Caki2 (cell line): Measurements from ENCODE around the gene DCUN1D3. TPM values are rescaled to one million over a fixed set of nuclear protein-coding genes. Genes with fewer than 3 reads are reported as not detected.
"Not testable (repeated sequence)": the region's sequence is repeated elsewhere in the genome, so short reads cannot be mapped to it uniquely, and the experiment has no call there.

Experiments
- DNase-seq: peaks from one replicate; pipeline ENCODE4 v3.0.0-alpha.2; 2015; ENCODE audit warnings: low read depth
- in situ Hi-C: cut with HindIII; loops from 2 replicates; pipeline ENCODE4 v1.10.0; 2016; ENCODE audit warnings: low sequenced_read_pairs, low pct_unique_long_range_greater_than_20kb, mixed read lengths
- total RNA-seq: library from RNA; depleted of rRNA; stranded (reverse); fragments of >200 nt; shearing (Covaris generic); gene quantifications from 2 replicates; pipeline ENCODE4 v1.2.3, GENCODE V29; 2014; ENCODE audit warnings: low replicate concordance

The DCUN1D3 gene
- total RNA-seq, 1 experiment from 2014 or later: 5.1 TPM

DNA sequence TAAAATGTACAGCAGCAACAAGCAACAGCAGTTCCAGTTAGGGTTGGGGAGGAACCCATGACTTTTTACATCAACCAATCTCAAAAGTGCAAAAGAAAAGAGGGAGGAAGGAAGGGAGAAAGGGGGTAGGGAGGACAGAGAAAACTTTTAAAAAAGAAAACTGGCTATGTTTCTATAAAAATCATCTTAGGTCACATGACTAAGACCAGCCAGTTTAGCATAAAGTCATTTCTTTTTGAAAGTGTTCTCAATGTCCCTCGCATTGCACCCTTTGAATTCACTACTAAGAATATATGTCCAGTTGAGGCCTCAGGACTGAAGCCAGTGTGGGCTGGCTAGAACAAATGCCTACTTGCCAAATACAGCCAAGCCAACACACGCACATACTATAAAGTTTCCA is 28.9 kb downstream of the DCUN1D3 start:
- in situ Hi-C loops: no loop called here
- DNase-seq: no peak

DNA sequence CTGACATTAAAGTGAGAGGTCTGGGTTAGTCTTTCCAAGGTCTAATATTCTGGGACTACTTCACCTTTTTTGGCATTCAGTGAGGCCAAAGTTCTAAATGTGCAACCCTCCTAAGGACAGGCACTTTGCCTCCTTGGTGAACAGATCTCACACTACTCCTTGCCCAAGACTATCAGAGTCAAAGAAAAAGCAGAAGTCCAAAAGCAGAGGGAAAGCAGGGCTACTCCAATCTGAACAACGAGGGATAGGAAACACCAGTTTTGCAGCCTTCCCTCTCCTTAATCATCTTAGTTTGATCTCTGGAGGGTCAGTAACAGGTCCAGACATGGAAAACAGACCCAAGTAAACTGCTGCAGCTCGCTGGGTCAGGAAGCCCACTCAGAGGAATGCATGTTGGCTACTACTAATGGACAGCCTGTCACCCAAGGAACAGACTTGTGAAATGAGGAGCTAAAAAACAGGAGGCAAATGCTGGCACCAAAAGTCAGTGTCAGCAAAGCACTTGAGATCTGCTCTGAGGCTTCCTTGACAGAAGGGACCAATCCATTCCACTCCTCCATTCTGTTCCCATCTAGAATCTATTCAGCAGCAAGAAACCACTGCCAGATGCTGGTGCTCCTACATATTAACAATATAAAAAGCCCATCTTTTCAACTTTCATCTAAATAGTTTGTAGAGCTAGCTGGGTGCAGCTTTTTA is 29.9 kb downstream of the DCUN1D3 start:
- DNase-seq: no peak
- in situ Hi-C loops: no loop called here

DNA sequence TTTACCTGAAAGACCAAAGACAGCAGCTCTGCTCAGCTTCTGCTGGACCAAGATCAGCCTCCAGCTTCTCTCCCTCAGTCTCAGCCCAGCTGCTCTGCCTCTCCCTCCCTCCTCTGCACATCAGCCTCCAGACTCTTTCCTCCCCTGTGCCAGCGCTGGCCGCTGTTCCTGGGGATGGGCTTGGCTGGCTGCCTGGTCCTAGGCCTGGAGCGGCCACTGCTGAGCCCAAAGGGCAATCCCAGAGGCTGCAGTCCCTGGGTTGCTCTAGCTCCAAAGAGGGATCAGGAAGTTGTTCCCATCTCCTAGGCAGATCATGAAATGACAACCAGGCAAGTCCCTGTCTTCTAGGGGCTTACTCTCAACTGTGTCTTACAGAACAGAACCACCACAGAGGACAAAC is 31.3 kb downstream of the DCUN1D3 start:
- no peak for DNase-seq
- in situ Hi-C loops: no loop called here

DNA sequence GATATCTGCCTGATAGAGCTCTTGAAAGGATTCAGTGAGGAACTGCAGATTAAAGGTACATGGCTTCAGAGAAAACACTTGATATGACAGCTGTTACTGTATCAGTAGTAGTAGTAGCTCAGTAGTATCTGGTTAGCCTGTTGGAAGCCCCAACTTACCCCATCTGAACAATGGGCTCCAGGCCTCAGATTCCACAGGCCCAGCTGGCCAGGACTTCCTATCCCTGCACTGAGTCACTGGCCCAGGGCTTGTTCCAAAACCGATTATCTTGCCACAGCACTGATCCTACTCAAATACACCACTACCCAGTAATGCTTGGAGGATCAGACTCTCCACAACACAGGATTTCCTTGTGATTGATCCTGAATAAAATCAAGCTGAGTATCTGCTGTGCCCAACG is 32.6 kb downstream of the DCUN1D3 start:
- in situ Hi-C loops: no loop called here
- DNase-seq: no peak

DNA sequence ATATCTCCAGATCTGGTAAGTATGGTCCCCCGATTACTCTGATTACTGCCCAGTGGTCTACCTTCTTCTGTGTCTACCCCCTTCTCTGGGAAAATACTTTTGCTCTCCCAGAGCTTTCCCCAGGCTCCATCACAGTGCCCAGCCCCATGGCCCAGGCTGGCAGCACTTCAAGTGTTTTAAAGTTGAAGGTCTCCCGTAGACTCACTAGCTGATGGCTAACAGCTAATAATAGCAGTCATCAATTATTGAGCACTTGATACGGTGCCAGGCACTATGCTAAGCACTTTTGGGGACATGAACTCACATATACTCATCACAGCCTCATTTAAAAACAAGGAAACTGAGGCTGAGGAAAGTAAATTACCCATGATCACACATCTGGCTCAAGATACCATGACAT is 33.4 kb downstream of the DCUN1D3 start:
- in situ Hi-C loops: no loop called here
- no peak for DNase-seq

DNA sequence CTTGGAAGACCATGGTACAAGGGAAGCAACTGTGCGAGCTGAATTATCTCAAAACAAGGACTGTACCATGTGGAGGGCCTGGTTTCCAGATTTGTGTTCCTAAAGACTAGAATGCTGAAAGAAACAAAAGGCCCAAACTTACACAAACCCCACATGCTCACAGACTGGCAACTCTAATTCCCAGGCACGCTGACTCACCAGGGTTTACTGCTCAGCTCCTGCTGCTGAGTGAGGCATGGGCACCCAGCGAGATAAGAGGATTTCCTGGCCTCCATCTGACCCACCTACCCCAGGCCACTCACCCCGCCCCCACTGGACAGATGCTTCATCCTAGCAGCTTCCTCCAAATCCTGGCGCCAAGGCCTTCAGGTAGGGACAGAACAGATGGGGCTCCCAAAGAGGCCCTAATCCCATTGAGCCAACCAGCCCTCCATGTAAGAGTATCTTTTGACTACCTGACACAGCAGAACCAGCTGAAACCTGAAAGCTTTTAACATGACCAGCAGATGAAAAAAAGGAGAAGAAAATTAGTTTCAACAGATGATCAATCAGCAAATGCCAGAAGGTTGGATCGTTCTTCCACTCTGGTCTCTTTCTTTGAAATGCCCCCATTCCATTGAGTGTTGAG is 33.9 kb downstream of the DCUN1D3 start:
- in situ Hi-C loops: no loop called here
- peak; percentile 64 for DNase-seq

DNA sequence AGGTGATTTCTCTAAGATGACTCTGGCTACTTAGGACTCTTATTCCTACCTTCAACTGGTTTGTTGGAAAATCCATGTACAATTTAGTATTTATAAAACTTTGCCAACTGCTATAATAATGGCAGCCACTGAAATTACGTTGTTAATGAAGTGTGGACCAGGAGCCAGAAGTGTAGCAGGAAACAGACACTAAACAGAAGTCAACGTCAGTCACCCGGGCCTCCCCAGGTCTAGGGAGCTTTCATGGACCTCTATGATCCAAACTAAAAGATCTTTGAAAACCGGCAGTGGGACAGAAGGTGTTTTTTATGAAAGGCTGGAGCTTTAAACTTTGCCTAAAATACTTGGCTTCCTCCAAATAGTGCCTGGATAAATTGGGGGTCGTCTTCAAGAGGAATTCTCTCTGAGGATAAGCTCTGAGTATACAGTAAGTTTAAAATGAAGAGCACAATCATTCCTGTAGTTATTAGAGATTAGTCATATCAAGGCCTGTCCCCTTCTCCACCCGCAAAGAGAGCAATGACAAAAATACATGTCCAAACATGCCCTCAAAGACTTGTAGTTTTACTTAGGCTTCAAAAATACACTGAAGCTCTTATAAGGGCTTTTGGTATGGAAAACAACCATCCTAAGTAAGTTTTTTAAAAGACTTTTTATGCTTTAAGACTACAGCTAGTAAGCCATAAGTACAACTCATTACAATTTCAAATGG is 34.6 kb downstream of the DCUN1D3 start:
- DNase-seq: peak; percentile 49
- in situ Hi-C loops: no loop called here

DNA sequence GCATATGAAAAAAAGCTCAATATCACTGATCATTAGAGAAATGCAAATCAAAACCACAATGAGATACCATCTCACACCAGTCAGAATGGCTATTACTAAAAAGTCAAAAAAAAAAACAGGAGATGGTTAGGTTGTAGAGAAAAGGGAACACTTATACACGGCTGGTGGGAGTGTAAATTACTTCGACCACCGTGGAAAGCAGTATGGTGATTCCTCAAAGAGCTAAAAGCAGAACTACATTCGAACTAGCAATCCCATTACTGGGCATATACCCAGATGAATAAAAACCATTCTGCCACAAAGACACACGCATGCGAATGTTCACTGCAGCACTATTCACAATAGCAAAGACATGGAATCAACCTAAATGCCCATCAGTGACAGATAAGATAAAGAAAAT is 35.8 kb downstream of the DCUN1D3 start:
- in situ Hi-C loops, DNase-seq: not testable (repeated sequence)

DNA sequence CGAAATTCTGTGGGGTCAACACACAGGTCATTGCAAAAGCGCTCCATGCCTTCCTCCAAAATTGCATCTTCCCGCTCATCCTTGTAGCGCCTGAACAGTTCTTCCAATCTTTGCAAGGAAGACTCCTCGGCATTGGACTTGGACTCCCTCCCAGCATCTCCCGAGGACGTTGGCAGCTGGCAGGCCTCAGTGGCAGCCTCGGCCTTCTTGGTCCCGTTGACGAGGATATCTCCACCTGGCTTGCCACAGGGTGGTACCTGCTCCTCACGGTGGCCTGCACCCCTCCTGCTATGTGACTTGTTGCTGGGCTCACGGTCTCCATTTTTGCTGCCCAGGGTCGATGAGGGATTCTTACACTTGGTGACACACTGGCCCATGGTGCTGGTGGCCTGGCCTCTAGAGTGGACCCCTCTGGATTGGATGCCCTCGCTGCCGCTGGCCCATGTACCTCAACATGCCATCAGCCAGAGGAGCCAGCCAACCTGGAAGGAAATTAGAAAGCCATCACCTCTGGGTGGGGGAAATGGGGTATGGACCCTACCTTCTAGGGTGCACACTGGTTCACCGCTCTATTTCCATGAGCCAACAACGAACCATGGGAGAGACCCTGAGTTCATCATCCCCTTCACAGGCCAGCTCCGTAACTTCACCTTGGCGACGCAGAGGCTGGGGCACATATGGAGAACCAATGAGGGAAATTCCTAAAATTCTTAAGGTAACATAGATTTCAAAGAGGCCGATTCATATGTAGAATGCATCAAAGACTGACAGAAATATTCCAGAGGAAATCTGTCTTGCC is 37.8 kb downstream of the DCUN1D3 start:
- in situ Hi-C loops: no loop called here
- no peak for DNase-seq

DNA sequence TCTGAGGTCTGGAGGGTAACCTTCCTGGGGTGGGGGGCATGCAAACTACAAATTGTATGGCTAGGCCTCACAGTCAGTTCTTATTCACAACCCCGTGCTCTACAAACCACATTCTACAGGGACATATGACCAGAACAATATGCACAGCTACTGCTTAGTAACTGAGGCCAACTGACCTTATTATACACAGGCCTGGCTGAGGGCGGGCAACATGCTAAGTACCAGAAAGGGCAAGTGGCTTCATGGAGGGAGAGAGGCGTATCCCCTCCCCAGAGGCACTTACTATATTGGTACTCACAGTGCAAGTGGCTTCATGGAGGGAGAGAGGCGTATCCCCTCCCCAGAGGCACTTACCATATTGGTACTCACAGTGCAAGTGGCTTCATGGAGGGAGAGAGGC is 39.2 kb downstream of the DCUN1D3 start:
- DNase-seq, in situ Hi-C loops: not testable (repeated sequence)

DNA sequence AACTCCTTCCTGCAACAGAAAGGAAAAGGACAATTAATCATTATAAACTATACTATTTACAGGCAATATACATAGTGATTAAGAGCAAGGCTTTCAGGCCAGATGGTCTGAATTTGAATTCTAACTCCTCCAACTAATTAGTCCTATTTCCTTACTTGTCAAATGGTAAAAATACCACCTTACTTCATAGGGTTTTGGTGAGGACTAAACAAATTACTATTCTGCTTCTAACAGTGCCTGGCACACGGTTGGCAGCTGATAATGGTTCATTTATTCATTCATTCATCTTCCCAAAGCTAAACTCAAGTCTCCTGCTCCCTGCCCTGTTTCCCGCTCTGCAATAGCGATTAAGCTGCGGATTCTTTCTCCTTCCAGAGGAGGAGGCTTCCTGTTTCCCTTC is 39.8 kb downstream of the DCUN1D3 start:
- DNase-seq: no peak
- in situ Hi-C loops: no loop called here

DNA sequence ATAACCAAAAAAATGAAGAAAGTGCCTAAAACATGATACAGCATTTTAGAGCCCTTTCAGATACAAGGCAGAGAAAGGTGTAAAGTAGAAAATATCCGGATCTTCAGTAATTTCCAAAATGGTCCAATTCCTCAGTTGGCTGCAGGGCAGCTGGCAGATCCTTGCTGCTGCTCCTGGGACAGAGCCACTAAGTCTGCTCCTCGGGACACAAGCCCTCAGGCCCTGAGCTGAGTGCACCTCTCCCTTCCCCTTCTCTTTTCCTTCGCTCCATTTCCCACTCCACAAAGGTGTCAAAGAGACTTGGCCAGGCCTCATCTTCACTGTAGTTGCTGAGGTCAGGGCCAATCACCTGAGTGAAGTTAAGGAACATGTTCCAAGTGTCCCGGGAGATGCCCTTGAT is 40.5 kb downstream of the DCUN1D3 start:
- in situ Hi-C loops: no loop called here
- DNase-seq: no peak

DNA sequence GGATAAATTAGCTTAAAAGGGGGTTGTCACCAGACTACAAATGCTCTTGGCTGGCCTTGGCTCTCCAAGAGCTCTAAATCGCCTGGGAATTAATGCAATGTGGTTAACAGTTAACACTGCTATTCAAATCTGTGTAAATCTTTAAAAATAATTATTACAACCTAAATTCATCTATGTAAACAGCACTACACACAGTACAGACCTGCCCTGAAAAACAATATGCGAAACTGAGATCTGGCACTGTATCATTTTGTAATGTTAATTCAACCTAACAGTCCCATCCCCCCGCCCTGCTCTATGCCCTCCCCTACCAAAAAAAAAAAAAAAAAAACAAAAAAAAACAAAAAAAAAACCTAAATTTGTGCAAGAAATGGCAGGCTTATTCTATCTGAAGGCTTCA is 40.9 kb downstream of the DCUN1D3 start:
- in situ Hi-C loops: no loop called here

DNA sequence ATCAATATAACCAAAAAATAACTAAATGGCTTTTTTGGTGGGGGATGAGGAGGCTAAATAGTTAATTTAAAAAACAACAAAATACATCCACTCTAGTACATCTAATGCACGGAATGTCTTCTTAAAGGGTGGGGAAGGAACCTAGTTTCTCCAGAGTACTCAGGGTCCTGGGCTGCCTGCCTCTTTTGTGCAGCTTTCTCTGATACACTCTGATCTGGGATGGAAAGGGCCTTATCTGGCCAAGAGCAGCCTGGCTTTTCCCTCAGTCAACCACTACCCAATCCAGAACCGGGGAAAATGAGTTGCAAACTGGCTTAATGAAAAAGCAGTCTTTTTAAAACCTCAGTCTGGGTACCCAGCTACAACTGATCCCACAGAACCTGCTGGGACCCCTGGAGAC is 42.9 kb downstream of the DCUN1D3 start:
- no peak for DNase-seq
- in situ Hi-C loops: no loop called here

More for the DNA sequence above, 40.9 kb downstream of the DCUN1D3 start:
- DNase-seq: no peak

DNA sequence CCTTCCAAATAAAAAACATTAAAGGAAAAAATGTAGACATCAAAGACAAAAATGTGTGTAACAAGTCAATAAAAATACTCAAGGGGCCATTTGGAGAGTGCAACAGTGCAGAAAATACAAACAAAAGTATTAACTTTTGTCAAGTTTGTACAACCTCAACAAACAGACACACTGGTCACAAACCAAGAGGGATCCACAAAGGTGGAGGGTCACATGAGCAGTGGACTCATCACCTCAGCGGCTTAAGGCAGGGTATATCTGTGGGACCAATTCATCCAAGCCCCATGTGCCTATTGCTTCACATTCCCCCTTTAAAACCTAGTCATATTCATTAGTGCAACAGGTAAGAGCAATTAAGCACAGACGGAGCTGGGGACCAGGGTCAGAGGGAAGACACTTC is 45.2 kb downstream of the DCUN1D3 start:
- DNase-seq: no peak
- in situ Hi-C loops: no loop called here

DNA sequence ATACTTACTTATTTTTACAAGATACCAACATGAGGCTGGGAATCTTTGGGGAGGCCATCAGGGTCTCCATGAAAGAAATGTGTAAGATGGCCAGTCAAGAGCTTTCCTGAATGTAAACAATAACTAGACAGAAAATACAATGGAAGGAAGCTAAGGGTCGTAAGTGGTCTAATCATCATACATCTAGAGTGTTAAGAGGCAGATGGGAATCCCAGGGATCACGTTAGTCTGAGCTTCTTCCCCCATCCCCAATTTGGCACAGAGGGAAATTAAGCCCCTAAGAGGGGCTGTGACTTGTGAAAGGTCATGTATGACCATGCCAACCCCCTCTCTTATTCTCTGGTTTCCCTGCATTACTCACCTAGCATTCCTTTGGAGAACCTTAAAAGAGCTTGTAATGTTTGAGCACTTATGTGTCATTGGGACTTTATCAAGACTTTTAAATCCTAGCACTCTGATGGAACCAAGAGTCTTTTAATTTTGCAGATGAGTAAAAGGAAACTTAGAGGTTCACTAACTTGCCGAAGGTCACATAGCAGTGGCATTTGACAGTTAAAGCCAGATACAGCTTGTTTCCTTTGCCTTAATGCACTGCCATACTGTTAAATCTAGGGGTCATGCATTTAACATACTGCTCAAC is 46.1 kb downstream of the DCUN1D3 start:
- in situ Hi-C loops: no loop called here
- DNase-seq: no peak

DNA sequence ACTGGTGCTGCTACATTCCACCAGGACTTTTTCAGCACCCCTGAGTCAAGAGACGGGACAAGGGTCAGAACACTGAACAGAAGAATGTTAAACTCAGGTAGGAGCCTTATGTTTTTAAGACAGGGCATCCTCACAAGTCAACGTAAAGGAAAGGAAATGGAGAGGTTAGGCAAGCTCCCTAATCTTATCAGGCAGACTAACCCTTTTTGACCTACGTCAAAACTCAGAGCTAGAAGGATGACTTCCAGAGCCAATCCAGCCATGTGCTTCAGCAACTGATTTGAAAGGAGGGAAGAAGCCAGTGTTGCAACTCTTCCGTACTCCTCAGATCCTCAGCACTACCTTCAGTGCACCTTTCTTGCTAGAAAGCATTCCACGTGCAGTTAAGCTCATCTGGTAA is 47.0 kb downstream of the DCUN1D3 start:
- no peak for DNase-seq
- in situ Hi-C loops: no loop called here

DNA sequence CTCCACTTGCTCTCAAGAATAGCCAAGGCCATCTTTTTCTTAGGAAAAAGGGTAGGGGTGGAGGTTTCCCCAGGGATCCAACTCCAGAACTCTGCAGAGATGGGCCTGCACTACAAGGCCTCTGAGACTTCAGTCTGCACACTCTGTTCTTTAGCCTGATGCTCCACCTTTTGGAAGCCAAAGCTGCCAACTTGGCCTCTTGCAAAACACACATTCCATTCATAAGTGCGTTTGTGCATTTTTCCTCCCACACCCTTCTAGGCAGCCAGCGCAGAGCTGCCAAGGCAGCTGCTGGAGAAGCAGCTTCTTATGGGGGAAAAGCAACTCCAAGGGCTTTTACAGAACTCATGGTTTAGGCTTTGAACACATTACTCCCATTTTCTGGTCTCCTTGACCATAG is 48.6 kb downstream of the DCUN1D3 start:
- in situ Hi-C loops: no loop called here
- peak; percentile 19 for DNase-seq
